ENCODE data around the gene SSNA1.

DNA sequence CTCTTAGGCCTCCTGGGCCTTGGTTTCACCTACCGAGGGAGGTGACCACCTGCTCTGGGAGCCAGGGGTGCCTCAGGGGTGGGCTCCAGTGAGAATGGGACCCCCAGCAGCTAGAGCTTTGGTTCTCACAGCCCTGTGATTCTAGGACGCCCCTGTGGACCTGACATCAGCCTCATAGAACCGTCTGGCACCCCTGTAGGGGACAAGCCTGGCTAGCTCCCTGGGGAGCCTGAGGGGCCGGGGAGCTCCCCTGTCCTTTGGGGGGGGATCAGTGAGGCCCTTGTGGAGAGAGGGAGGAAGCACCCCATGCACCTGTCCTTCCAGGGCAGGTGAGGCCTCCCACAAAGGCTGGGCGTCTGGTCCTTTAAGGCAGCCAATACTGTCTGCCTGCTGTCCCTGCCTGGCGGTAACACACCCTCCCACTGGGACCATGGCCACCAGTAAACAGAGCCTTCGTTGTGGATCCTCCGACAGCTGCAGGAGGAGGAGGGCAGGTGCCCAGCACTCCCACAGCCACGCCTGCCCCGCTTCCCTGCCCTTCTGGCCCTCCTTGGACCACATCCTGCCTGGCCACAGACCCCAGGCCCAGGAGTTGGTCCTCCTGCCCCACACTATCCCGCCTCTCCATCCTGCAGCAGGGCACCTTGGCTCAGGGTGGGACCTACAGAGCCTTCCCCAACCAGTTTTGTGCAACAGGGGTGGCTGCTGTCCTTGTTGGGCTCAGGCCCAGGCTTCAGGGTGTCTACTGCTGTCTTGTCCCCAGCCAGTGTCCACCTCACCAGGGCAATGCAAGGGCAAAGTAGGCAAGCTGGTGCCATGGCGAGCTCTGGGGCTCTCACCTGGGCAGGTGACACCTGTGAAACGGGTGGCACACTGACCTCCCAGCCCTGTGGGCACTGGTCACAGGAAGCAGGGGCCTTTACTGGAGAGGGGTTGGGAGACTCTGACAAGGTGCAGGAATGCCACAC, 49.6 kb downstream of the SSNA1 start:
- TF ChIP-seq POLR2AphosphoS5 (IDR thresholded peaks at IDR 0.05; ENCODE audit: low read depth, low read length) (no peak), POLR2A (IDR thresholded peaks at IDR 0.05; ENCODE audit: low read depth, low read length) (no peak)
